Effector CD8-positive, alpha-beta T cell (primary cell): Measurements from ENCODE around the gene GPR137.

ENCODE experiments used
- DNase-seq: peaks from one replicate; lab custom pipeline; 2025; lab: John Stamatoyannopoulos, UW

Gene GPR137

GRCh38 chr11:64249038-64249437, 36.6 kb upstream of the GPR137 start:
- DNase-seq = no peak

- no peak for DNase-seq
Measured at GRCh38 chr11:64249563-64250414, 35.9 kb upstream of the GPR137 start.

GRCh38 chr11:64250415-64251015, 35.1 kb upstream of the GPR137 start:
- DNase-seq = no peak

- DNase-seq = peak; percentile 50
Measured at GRCh38 chr11:64251016-64251752, 34.5 kb upstream of the GPR137 start, which contains the start of gene PLCB3. PLCB3 (plus strand) TSS chr11:64251530; CDS start chr11:64251650, 120 bp downstream.

- no peak for DNase-seq
Measured at GRCh38 chr11:64251753-64252002, 34.0 kb upstream of the GPR137 start.

GRCh38 chr11:64252003-64252872, 33.4 kb upstream of the GPR137 start:
- DNase-seq = peak; percentile 16

- no peak for DNase-seq
Measured at GRCh38 chr11:64253043-64253442, 32.6 kb upstream of the GPR137 start.

- no peak for DNase-seq
Measured at GRCh38 chr11:64253481-64253880, 32.2 kb upstream of the GPR137 start.

GRCh38 chr11:64254326-64254725, 31.3 kb upstream of the GPR137 start:
- no peak for DNase-seq

- no peak for DNase-seq
Measured at GRCh38 chr11:64255135-64256128, 30.2 kb upstream of the GPR137 start.

GRCh38 chr11:64256300-64256699, 29.3 kb upstream of the GPR137 start:
- DNase-seq = no peak

GRCh38 chr11:64258356-64258755, 27.3 kb upstream of the GPR137 start:
- no peak for DNase-seq

- DNase-seq = no peak
Measured at GRCh38 chr11:64258946-64259532, 26.6 kb upstream of the GPR137 start.

GRCh38 chr11:64259533-64260067, 26.0 kb upstream of the GPR137 start:
- no peak for DNase-seq

GRCh38 chr11:64260147-64260708, 25.4 kb upstream of the GPR137 start:
- DNase-seq = no peak

GRCh38 chr11:64261556-64262080, 24.0 kb upstream of the GPR137 start:
- DNase-seq = no peak

- no peak for DNase-seq
Measured at GRCh38 chr11:64262271-64263002, 23.2 kb upstream of the GPR137 start.

- DNase-seq = no peak
Measured at GRCh38 chr11:64263021-64263946, 22.4 kb upstream of the GPR137 start.
